Osteocyte (in vitro differentiated cells): ENCODE measurements around the gene CTNNBL1. TPM values are rescaled to one million over a fixed set of nuclear protein-coding genes. Genes with fewer than 3 reads are reported as not detected.

Experiments
- DNase-seq: peaks from one replicate; pipeline ENCODE4 v3.0.0; 2021; ENCODE audit warnings: mixed read lengths; ENCODE audit not compliant: unreplicated experiment; ENCODE audit errors: extremely low spot score
- H3K27ac Mint-ChIP-seq: one replicate; pipeline ENCODE4 v1.8.0; 2021; ENCODE audit warnings: mild to moderate bottlenecking, mixed read lengths; ENCODE audit not compliant: unreplicated experiment
- H3K27me3 Mint-ChIP-seq: one replicate; pipeline ENCODE4 v1.8.0; 2021; ENCODE audit warnings: mixed read lengths; ENCODE audit not compliant: unreplicated experiment
- H3K36me3 Mint-ChIP-seq: one replicate; pipeline ENCODE4 v1.8.0; 2021; ENCODE audit warnings: mixed read lengths; ENCODE audit not compliant: unreplicated experiment
- H3K4me1 Mint-ChIP-seq: one replicate; pipeline ENCODE4 v1.8.0; 2021; ENCODE audit warnings: mixed read lengths; ENCODE audit not compliant: unreplicated experiment
- H3K4me3 Mint-ChIP-seq: one replicate; pipeline ENCODE4 v1.8.0; 2021; ENCODE audit warnings: mild to moderate bottlenecking, moderate library complexity, mixed read lengths; ENCODE audit not compliant: unreplicated experiment
- H3K9me3 Mint-ChIP-seq: one replicate; pipeline ENCODE4 v1.8.0; 2021; ENCODE audit warnings: mixed read lengths; ENCODE audit not compliant: unreplicated experiment
- CTCF ChIP-seq: fragments of 200-600 bp; sonication (generic); IDR thresholded peaks from 2 replicates; pipeline ENCODE4 v1.5.0; 2021; ENCODE audit warnings: antibody characterized with exemption, mild to moderate bottlenecking, moderate library complexity
- total RNA-seq: library from RNA; stranded (reverse); gene quantifications from 2 replicates; pipeline ENCODE4 v1.2.1, GENCODE V29; 2021

The CTNNBL1 gene
- total RNA-seq, 1 donor from 2014 or later = 43.4 TPM

- H3K4me1 Mint-ChIP-seq = no peaks in the 10 kb centered on the region
- no peaks in the 10 kb centered on the region for H3K9me3 Mint-ChIP-seq
- H3K27ac Mint-ChIP-seq = no peak overlapping the region
- H3K36me3 Mint-ChIP-seq = peaks cover 35% of the 10 kb centered on the region
- DNase-seq = no peak
- H3K27me3 Mint-ChIP-seq = no peaks in the 10 kb centered on the region
- no peak overlapping the region for H3K4me3 Mint-ChIP-seq
- no peak for TF ChIP-seq CTCF
Observed at GRCh38 chr20:37781626-37782025, 87.8 kb downstream of the CTNNBL1 start.

GRCh38 chr20:37786043-37786442 lies 92.2 kb downstream of the CTNNBL1 start:
- H3K36me3 Mint-ChIP-seq = peaks cover 41% of the 10 kb centered on the region
- no peak for TF ChIP-seq CTCF
- H3K4me3 Mint-ChIP-seq = no peak overlapping the region
- no peaks in the 10 kb centered on the region for H3K4me1 Mint-ChIP-seq
- DNase-seq = no peak
- H3K27ac Mint-ChIP-seq = no peak overlapping the region
- no peaks in the 10 kb centered on the region for H3K27me3 Mint-ChIP-seq
- peaks cover 3% of the 10 kb centered on the region for H3K9me3 Mint-ChIP-seq

DNA sequence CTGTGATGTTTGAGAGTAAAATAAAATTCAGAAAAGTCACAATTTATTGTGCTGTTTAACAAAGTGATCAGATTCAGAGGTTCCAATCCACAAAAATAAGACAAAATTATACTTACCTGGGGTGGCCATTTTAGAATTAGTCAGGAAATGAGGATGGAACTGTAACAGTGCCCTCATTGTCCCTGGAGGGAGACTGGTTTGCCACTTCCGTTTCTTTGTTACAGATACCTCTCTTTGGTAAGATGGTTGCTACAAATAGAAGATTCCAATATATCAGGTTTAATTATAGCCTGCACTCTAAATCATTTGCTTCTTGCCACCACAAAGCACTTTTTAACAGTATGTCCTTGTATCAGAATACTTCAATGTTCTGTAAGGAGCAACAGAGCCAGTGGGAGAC lies 95.6 kb downstream of the CTNNBL1 start:
- Mint-ChIP-seq H3K4me1 (no peaks in the 10 kb centered on the region), H3K27me3 (no peaks in the 10 kb centered on the region), H3K27ac (no peak overlapping the region), H3K9me3 (peaks cover 14% of the 10 kb centered on the region), H3K36me3 (peaks cover 49% of the 10 kb centered on the region), H3K4me3 (no peak overlapping the region)
- no peak for TF ChIP-seq CTCF
- no peak for DNase-seq

DNA sequence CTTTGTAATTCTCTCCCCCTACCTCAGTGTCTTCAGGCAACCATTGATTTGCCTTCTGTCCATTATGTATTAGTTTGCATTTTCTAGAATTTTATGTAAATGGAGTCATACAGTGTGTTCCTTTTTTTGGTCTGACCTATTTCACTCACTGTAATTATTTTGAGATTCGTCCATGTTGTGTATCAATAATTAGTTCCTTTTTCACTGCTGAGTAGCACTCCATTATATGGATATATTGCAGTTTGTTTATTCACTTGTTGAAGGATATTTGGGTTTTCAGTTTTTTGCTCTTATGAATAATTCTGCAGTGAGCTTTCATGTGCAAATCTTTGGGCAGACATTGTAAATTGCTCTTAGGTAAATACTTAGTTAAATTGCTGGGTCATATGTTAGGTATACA lies 97.1 kb downstream of the CTNNBL1 start:
- peaks cover 44% of the 10 kb centered on the region for H3K36me3 Mint-ChIP-seq
- no peak overlapping the region for H3K4me3 Mint-ChIP-seq
- H3K27ac Mint-ChIP-seq = no peak overlapping the region
- no peak for DNase-seq
- H3K27me3 Mint-ChIP-seq = no peaks in the 10 kb centered on the region
- H3K9me3 Mint-ChIP-seq = peaks cover 14% of the 10 kb centered on the region
- TF ChIP-seq CTCF = no peak
- H3K4me1 Mint-ChIP-seq = no peaks in the 10 kb centered on the region

DNA sequence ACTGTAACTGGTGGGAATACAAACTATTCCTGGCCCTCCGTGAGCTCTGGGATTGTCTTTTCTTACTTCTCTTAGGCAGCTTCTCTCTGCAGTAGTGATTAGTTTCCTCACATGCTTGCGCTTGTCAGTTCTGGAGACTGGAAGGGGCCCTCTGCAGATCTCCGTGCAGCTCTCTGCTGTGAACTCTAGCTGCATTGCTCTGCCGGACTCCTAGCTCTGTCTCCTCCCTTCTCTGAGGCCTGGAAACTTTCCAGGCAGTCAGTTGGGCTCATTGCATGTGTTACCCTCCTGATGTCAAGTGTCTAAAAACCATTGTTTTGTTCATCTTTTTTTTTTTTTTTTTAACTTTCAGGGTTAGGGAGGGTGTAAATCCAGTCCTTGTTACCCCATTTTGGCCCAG lies 102.3 kb downstream of the CTNNBL1 start:
- TF ChIP-seq CTCF = no peak
- H3K27me3 Mint-ChIP-seq = no peaks in the 10 kb centered on the region
- H3K27ac Mint-ChIP-seq = no peak overlapping the region
- H3K4me3 Mint-ChIP-seq = no peak overlapping the region
- no peak for DNase-seq
- H3K4me1 Mint-ChIP-seq = peaks cover 6% of the 10 kb centered on the region
- H3K9me3 Mint-ChIP-seq = peaks cover 10% of the 10 kb centered on the region
- H3K36me3 Mint-ChIP-seq = peaks cover 35% of the 10 kb centered on the region
